HepG2 (cell line): ENCODE results near the gene CTNNBIP1. TPM values are rescaled to one million over a fixed set of nuclear protein-coding genes. Genes with fewer than 3 reads are reported as not detected.
A peak's percentile ranks its signal among the peaks of the same experiment; 100 is the strongest.

Experiments
- ARNT2 ChIP-seq: sonication (generic); formaldehyde crosslinking; IDR thresholded peaks from 2 replicates; pipeline ENCODE4 v1.8.0; 2022; ENCODE audit warnings: mild to moderate bottlenecking, low read depth, missing genetic modification reagents, moderate library complexity
- CHD2 ChIP-seq: IDR thresholded peaks from 2 replicates; pipeline ENCODE4 v1.6.1; 2011; ENCODE audit warnings: low read depth, low read length, improper control_type of control experiment
- GMEB2 ChIP-seq: IDR thresholded peaks from 2 replicates; pipeline ENCODE4 v1.6.1; 2016; ENCODE audit warnings: missing biosample characterization, missing genetic modification reagents, low read depth
- PRDM15 ChIP-seq: sonication (generic); formaldehyde crosslinking; IDR thresholded peaks from 2 replicates; pipeline ENCODE4 v1.4.0; 2020; ENCODE audit warnings: missing genetic modification reagents
- PRDM4 ChIP-seq: sonication (generic); formaldehyde crosslinking; IDR thresholded peaks from 2 replicates; pipeline ENCODE4 v1.9.0; 2021; ENCODE audit warnings: missing genetic modification reagents, borderline replicate concordance
- SAP130 ChIP-seq: IDR thresholded peaks from 2 replicates; pipeline ENCODE4 v1.6.1; 2016; ENCODE audit warnings: low read depth
- SMAD1 ChIP-seq: sonication (generic); formaldehyde crosslinking; IDR thresholded peaks from 2 replicates; pipeline ENCODE4 v1.4.0; 2020; ENCODE audit warnings: missing genetic modification reagents, low read depth, mild to moderate bottlenecking, borderline replicate concordance
- TOPORS ChIP-seq: sonication (generic); formaldehyde crosslinking; IDR thresholded peaks from 2 replicates; pipeline ENCODE4 v1.8.0; 2023; ENCODE audit warnings: mild to moderate bottlenecking, missing genetic modification reagents
- ZBTB37 ChIP-seq: sonication (generic); formaldehyde crosslinking; IDR thresholded peaks from 2 replicates; pipeline ENCODE4 v1.4.0; 2020; ENCODE audit warnings: mild to moderate bottlenecking, missing genetic modification reagents
- ZBTB43 ChIP-seq: sonication (generic); formaldehyde crosslinking; conservative IDR thresholded peaks from 2 replicates; pipeline ENCODE4 v1.4.0; 2020; ENCODE audit warnings: missing genetic modification reagents
- ZKSCAN5 ChIP-seq: sonication (generic); formaldehyde crosslinking; IDR thresholded peaks from 2 replicates; pipeline ENCODE4 v1.5.1; 2020; ENCODE audit warnings: mild to moderate bottlenecking, missing genetic modification reagents
- ZNF567 ChIP-seq: sonication (generic); formaldehyde crosslinking; IDR thresholded peaks from 2 replicates; pipeline ENCODE4 v1.8.1; 2023; ENCODE audit warnings: mild to moderate bottlenecking, missing genetic modification reagents, borderline replicate concordance
- ZNF570 ChIP-seq: sonication (generic); formaldehyde crosslinking; IDR thresholded peaks from 2 replicates; pipeline ENCODE4 v1.4.0; 2020; ENCODE audit warnings: mild to moderate bottlenecking, missing genetic modification reagents, borderline replicate concordance
- ZNF619 ChIP-seq: sonication (generic); formaldehyde crosslinking; IDR thresholded peaks from 2 replicates; pipeline ENCODE4 v1.4.0; 2020; ENCODE audit warnings: mild to moderate bottlenecking, missing genetic modification reagents
- ZNF674 ChIP-seq: sonication (generic); formaldehyde crosslinking; IDR thresholded peaks from 2 replicates; pipeline ENCODE4 v1.5.0; 2020; ENCODE audit warnings: low read depth, mild to moderate bottlenecking, missing genetic modification reagents
- ZNF879 ChIP-seq: sonication (generic); formaldehyde crosslinking; IDR thresholded peaks from 2 replicates; pipeline ENCODE4 v1.8.1; 2023; ENCODE audit warnings: missing genetic modification reagents
- polyA plus RNA-seq, 8 experiments: library from polyadenylated mRNA; depleted of rRNA in 3 of 8; stranded (reverse) in 7 of 8; unstranded in 1 of 8; fragments of >200 nt; fragmentation: Illumina TruSeq in 4 of 8; extraction: Trizol in 4 of 8; gene quantifications; 2 replicates each; pipeline versions ENCODE4 v1.2.1 to v1.2.3, GENCODE V29; 2011 to 2016; ENCODE audit warnings: low read depth in 4 of 8, missing spikeins in 1 of 8, mixed read lengths in 1 of 8; ENCODE audit not compliant: insufficient read depth in 1 of 8
- total RNA-seq, 5 experiments: library from RNA; depleted of rRNA; stranded (reverse); fragments of >200 nt; fragmentation: Illumina TruSeq; extraction: Trizol; gene quantifications; 2 replicates each; pipeline ENCODE4 v1.2.3, GENCODE V29; 2016; ENCODE audit warnings: low read depth in 1 of 5

The CTNNBIP1 gene
- total and polyA plus RNA-seq, 2 of the 13 experiments (the other 11 are each of a cell fraction or from before 2014, with no cell fraction given) = 71.7 to 83.0 TPM

GRCh38 chr1:9942939-9943788 lies 33.1 kb upstream of the CTNNBIP1 start, which contains the start of the genes LZIC and NMNAT1 (continued):
- TF ChIP-seq ZNF570 (no peak), TOPORS (CRISPR knock-in tag) (0 out of 2 replicates have a peak, but pooled peaks have one; percentile 59), ZNF619 (CRISPR knock-in tag) (peak; percentile 67; the same call in 1 of the 2 replicates), SMAD1 (CRISPR knock-in tag) (peak; percentile 69; the same call in 1 of the 2 replicates), CHD2 (peak; percentile 83), ARNT2 (CRISPR knock-in tag) (peak; percentile 53; the same call in 1 of the 2 replicates), ZNF879 (no peak), PRDM15 (CRISPR knock-in tag) (no peak), ZKSCAN5 (CRISPR knock-in tag) (0 out of 2 replicates have a peak, but pooled peaks have one; percentile 55), ZNF674 (CRISPR knock-in tag) (no peak), ZNF567 (peak; percentile 80; the same call in 1 of the 2 replicates), ZBTB37 (CRISPR knock-in tag) (no peak; the same call in 1 of the 2 replicates), GMEB2 (CRISPR knock-in tag) (peak; percentile 93), PRDM4 (CRISPR knock-in tag) (no peak; the same call in 1 of the 2 replicates), SAP130 (CRISPR knock-in tag) (peak; percentile 95), ZBTB43 (CRISPR knock-in tag) (peak; percentile 60; the same call in 1 of the 2 replicates)
